ENCODE data around the gene RIN3.

GRCh38 chr14:92615451-92615850 lies 101.9 kb downstream of the RIN3 start:
- TF ChIP-seq POLR2A (IDR thresholded peaks at IDR 0.05) (no peak), CTCF (IDR thresholded peaks at IDR 0.05) (no peak)
